Measurements from ENCODE around the gene XPNPEP2.

Gene XPNPEP2

DNA sequence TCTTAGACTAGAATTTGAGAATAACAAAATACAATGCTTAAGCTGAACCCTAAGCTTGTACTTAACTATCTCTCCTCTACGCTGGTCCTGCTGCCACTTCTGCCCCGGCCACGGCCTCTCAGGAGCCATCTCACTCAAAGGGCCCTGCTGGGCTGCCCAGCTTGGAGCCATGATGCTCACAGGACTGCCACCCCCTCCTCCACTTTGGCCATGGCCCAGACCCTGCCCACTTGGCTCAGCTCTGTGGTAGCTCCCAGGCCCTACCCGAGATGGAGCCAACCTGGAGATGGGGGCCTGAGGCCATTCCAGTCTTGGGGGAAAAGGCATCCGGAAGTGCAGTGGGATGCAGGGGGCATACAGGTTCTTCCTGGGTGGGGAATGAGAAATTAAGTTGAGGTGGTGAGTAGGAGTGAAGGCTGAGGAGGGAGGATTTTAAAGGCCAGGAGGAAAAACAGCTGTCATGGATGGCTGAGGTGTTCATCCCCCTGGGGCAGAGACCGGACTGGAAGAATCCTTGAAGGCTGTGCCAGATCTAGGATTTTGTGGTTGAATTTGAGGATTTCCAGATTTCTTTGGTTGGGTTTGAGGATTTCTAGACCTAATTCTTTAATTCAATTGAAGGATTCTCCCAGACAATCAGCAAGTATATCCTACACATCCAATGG is 41.8 kb downstream of the XPNPEP2 start:
- DNase-seq: no peak

DNA sequence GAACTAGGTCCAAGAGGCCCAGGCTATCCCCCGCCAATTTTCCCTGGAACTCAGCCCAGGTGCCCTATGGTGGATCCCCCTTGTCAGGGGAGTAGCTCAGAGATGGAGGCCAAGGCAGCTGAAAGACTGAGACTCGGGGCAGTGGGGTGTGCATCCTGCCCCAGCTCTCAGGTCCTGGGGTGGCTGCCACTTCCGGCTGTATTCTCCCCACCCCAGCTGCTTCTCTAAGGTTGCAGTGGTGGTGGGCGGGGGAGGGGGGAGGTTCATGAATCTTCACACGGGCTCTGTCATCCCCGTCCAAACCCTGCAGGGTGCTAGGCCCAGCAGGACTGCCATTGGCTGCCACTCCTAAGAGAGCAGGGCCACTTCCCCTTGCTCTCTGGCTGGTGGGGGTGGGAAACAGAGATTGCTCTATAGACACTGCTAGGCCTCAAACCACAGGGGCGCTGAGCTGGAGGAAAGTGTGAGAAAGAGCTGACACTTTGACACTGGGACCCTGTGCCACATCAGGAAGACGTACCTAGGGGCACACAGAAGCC is 42.4 kb downstream of the XPNPEP2 start:
- no peak for DNase-seq

DNA sequence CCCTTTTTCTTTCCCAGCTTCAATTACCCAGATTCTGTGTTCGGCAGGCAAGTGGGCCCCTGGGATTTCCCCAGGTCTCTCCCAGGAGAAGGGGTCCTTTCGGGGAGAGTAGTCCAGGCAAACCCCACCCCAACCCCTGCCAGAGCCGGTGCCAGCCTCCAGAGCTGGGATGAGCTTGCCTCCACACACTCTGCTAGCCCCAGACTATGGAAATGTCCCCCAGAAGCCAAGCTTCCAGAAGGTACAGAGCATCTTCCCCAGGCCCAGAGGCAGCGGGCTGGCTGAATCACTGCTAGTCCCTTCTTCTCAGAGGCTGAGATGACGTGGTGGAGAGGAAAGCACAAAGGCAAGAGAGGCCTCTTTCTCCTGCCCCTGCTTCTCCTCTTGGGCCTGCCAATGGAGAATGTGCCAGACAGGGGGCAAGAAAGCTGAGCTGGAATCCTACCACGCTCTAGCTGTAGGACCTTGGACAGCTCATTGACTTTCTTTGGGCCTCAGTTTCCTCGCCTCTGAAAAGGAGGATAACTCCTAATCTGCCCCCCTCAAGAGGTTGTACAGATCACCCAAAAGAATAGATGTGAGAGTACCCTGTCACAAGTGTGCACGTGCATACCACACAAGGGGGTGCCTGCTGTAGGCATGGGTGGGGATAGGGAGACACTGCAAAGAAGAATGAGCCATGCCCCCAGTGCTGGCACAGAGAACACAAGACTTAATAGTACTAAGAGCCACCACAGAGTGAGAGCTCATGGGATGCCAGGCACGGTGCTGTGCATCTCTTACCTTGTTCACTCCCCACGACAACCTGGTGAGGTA is 43.1 kb downstream of the XPNPEP2 start:
- DNase-seq: no peak

DNA sequence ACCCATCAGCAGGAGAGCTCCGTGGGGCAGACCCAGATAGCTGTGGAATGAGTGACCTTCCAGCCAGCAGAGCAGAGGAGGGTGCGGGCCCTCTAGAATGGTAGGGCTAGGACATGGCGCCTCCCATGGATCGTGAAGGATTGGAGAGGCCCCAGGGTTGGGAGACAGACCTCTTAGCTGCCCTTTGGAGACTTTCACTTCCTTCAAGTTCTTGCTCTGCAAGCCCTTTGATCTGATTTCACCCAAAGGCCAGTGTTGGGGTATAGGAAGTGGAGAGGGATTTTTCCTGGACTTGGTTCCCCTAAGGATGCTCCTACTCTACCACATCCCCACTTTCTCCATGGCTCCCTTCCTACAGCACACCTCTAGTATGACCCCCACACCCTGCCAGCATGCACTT is 43.9 kb downstream of the XPNPEP2 start:
- DNase-seq: no peak

DNA sequence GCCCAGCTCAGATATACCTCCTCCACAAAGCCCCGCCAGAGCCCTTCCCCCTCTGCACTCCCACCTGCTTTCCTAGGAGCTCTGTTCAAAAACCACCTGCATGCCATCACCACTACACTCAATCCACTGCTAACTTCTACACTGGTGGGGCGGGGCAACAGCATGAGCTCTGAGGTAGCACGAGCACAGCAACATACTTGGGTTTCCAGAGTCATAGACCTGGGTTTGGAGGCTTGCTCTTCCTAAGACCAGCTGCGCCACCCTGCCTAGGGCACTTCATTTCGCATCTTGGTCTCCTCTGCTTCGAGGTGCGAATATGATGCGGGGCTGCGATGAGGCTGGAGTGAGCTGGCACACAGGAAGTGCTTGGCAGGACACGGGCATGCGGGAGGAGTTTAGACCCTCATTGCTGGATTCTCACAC is 44.5 kb downstream of the XPNPEP2 start:
- no peak for DNase-seq

DNA sequence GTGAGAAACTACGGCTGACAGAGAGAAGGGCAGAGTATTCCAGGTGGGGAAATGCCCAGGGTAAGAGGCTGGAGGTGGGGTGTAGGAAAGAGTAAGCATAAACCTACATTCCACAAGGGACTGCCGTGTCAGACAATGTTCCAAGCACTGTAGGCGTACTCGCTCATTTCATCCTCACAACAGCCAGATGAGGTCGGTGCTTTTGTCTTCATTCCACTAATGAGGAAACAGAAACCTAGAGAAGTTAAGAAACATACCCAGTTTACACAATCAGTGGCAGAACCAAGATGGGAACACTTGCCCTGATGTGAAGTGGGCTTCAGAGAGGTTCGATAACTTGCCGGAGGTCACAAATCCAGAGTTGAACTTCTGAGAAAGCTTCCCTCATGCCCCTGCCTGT is 45.6 kb downstream of the XPNPEP2 start:
- DNase-seq: no peak

DNA sequence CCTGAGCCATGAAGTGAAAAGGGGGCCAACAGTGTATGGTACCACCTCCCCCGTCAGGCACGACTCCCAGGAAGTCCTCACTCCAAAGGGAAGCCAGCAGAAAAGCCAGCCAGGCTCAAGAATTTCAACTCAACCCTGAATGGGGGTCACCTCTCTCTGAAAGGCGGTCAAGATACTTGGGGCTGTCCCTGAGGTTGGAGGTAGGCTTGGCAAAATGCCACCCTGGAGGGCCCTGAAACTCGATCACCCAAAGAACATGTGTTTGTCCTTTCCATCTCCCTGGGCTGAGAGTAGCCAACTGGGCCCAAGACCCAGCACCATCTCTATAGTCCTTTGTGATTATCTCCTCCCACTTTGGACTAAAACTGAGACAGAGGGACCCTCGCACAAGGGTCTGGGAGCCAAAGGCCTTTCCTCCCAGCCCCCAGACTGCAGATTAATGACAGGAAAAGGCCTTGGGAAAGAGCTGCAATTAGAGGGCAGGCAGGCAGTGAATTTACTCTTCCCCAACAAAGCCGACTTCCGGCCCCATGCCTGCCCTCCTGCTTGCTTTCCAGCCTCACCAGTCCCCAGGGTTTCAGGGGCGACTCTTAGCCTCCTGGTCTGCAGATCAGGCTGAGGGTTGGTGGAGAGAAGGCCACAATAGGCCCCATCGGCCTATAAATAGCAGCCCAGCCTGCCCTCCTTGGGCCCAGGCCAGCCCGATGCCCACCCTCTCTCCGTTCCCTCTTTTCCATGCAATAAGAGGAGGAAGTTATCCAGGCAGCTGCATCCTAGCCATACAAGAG is 46.6 kb downstream of the XPNPEP2 start:
- DNase-seq: no peak

DNA sequence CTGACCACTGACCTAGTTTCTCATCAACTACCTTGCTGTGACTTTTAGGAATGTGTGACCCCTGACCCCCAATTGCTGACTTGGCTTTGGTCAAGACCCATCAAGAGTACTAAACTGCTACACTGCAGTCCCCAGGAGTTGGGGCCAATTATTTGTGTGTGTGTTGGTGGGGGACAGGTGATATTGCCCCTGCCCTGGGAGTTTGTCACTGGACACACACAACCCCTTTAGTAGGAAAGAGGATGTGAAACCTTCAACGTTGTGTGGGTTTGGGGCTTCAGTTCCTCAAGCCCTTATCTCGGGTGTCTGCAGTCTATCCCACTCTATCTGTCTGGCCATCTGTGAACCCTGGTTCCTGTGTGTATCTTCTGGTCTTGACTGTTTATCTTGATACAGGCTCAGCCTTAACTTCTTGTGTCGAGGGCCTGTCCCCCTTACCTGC is 47.5 kb downstream of the XPNPEP2 start:
- DNase-seq: no peak

DNA sequence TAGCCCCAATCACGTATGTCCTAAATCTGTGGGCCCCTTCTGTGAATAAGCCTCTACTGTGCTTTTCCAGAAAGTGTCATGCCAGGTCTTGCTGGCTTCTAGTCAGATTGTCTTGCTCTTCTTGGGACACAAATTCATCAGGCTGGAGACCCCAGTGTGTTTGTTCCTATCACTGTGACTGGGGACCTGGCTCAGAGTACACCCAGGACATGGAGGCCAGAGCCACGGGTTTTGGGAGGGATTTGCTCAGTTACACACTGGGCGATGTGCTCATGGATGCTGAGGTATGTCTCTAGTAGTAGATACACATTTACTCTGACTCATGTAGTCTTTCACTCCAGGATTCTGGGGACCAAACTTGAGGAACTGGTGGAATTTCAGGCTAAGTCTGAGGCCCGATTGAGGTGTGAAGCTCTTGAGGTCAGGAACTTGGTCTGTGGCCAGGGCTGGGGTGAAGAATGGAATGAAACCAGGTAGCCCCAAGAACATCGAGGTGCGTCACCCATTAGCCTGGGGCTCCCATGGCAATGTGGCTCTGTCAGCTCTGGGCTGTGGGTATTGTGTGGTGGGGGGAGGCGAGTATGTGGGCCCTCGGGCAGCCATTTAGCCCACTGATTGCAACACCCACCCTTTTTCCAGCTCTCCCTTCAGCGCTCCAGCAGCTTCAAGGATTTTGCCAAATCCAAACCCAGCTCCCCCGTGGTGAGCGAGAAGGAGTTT is 48.7 kb downstream of the XPNPEP2 start:
- DNase-seq: no peak

DNA sequence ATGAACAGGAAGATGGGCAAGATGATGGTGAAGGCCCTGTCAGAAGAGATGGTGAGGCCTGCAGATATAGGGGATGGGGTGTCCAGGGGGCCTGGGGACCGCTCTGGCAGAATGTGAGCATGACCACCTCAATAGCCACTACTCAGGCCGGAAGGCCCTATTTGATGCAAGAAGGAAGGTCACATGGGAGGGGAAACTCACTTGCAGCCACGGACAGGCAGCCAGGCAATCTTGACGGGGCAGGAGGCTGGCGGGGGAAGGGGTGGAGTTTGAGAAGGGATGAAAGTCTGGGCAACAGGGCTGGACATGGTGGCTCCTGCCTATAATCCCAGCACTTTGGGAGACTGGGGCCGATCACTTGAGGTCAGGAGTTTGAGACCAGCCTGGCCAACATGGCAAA is 49.7 kb downstream of the XPNPEP2 start:
- no peak for DNase-seq

DNA sequence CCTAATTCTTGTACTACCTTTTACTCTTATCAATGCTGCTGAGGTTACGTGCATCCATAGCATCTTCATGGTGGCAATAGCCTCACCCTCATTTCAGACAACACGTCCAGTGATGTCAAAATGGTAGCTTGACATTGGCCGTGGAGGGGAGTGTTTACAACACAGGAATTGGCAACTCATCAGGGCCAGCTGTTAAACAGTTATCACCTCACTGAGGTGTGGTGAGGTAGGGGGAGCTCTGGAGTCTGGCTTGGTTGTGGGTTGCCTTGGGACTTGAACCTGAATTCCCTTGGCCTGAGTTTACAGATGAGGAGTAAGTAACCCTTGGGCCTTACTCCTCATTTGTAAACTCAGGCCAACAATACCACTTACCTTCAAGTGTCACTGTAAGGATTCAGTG is 51.4 kb downstream of the XPNPEP2 start:
- no peak for DNase-seq

DNA sequence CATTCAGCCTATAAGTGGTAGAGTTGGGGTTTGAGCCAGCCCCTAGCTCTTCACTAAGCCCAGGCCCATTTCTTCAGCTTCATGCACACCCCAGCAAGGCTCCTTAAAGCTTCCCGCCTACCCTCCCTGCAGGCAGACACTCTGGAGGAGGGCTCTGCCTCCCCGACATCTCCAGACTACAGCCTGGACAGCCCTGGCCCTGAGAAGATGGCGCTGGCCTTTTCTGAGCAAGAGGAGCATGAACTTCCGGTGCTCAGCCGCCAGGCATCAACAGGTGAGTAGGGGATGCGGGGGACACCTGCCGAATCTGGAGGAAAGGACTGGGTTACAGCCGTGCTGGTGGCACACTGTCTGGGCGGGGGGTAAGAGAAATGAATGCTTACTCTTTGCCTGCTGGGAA is 52.0 kb downstream of the XPNPEP2 start:
- no peak for DNase-seq

DNA sequence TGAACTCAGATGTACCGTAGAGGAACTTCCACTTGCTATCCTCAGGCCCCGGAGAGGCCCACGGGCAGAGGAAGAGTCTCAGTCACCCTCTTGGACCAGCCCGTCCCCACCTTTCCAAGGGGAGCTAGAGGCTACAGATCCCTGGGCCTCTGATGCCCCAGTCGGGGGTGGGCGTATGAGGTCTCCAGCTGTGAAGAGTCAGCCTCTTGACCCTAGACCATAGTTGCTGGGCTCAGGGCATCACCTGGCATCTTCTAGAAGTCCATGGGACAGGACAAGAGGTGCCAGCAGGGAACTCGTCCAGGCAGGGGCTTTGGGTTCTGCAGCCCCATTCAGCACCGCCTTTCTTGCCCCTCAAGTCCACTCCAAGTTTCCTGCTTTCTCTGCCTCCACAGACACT is 52.6 kb downstream of the XPNPEP2 start:
- DNase-seq: no peak

DNA sequence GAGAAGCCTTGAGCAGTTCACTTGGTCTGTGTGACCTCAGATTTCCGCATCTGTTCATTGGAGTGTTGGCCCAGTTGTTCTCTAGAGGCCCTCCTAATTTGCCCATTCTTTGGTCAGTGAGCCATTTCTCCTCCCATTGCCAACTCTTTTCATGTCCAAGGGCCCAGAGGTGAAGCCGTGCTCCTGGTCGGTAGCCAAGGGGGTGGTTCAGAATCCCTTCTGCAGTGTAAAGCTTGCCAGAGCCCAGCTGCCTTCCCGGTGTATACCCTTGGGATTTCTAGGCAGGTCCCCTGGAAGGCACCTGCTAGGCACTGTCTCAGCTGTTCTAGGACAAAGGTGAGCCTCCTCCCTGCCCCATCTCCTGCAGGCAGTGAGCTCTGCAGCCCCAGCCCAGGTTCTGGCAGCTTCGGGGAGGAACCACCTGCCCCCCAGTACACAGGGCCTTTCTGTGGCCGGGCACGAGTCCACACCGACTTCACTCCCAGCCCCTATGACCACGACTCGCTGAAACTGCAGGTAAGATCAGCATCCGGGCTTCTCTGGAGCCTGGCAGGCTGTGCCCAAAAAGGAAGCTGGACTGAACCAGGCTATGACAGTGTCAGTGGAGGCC is 53.3 kb downstream of the XPNPEP2 start:
- DNase-seq: peak; percentile 2 to 44

DNA sequence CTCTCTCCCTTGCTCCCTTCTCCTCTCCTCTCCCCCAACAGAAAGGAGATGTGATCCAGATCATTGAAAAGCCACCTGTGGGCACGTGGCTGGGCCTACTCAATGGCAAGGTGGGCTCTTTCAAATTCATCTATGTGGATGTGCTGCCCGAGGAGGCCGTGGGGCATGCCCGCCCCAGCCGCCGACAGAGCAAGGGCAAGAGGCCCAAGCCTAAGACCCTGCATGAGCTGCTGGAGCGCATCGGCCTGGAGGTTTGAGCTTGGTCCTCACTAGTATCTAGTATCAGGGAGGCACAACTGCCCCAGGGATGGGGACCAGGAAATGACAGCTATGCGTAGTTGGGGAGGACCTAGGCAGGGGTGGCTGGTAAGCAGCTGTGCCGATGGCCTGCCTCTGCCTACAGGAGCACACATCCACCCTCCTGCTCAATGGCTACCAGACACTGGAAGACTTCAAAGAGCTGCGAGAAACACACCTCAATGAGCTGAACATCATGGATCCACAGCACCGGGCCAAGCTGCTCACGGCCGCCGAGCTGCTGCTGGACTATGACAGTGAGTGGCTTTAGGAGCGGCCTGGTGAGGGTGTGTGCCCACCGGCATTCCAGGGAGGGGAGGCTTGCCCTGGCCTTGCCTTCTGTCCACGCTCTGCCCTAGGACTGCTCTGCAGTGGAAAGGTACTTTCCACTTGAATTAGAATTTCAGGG is 54.0 kb downstream of the XPNPEP2 start:
- DNase-seq: no peak

DNA sequence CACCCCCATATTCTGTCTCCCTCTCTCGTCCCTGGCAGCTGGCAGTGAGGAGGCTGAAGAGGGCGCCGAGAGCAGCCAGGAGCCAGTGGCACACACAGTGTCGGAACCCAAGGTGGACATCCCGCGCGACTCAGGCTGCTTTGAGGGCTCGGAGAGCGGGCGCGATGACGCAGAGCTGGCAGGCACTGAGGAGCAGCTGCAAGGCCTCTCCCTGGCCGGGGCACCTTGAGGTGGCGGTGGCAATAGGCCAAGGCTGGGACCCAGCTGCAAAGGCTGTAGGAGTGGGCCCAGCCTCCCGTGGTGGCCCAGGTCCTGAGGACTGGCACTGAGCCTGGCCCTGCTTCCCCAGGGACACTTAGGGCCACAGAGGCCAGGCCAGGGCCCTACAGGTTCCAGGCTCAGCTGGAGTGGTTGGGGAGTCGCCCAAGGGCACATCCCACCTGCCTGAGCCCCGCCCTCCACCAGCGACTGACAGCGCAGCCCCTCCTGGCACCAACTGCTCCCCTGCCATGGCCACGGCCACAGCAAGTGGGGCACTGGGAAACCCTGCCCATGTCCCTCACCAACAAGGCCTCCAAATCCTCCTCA is 54.9 kb downstream of the XPNPEP2 start:
- DNase-seq: no peak

DNA sequence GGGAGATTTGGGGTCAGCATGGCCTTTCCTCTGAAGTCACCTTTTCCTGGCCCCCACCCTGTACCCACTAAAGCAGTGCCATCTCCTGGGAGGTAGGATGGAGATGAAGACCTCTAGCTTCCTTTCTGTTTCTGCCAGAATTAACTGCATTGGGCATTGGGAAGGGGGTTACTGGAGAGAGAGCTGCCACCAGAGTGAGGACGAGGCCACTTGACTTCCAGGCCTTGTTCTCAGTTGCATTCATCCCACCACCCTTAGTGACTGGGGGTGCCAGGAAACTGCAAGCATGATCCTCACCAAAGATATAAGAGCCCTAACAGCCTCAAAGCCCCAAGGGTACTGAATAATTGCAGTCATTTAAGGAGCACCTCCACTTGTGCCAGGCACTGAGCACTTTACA is 56.8 kb downstream of the XPNPEP2 start:
- DNase-seq: no peak

DNA sequence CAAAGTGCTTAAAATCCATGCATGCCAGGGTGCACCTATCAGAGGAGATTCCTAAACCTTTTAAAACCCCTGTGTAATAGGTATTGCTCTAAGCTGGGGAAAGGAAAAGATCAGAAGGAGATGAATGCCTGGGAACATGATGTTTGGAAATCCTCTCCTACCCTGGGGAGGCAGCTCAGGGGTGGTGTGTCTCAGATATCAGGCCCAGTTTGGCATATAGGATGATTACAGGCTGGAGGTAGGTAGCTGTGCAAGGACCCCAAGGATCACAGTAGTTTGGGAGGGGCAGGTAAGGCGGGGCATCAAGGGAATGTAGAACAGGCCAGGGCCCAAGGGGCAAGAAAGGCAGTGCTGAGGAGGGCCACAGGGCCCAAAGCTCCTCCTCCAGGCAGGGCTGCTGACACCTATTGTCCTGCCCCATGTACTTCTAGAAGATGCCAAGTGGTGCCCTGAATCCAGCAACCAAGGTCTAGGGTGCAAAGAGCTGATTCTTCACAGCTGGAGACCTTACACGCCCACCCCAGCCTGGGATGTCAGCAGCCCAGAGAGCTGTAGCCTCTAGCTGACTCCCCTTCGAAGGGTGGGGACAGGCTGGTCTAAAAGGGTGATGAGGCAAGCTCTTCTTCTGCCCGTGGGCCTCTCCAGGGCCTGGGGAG is 58.6 kb downstream of the XPNPEP2 start:
- DNase-seq: no peak

DNA sequence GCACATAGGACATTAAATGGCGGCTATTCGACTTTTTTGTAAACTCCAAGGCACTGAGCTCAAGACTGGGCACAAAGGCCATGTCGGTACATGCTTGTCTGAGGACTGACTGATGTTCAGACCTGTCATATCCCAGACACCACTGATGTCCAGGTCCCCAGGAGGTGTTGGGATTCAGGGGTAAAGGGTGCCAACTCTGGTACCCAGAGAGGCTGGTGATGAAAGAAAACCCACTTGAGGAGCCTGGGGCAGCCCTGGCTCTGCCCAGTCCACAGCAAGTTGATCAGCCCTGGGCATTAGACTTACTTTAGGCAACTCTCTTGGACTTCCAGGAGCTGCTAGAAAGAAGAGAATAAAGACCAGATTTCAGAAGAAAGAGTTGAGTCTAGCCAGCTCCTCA is 59.7 kb downstream of the XPNPEP2 start:
- DNase-seq: no peak

DNA sequence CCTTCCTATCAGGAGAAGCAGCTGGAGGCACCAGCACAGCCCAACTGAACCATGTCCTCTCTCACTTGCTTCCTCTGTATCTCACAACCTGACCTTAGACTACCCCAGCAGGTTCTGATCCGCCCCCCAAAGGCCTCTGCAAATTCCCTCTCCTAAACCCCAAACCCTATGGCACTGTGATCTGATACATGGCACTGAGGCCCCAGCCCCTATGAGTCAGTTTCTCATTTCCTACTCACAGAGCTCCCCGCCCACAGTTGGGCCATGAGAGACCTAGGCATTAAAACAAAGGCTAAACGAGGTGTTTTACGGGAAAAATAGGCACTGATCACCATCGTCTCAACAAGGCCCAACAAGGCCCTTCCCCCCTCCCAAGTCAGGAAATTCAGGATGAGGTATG is 60.1 kb downstream of the XPNPEP2 start:
- DNase-seq: no peak

DNA sequence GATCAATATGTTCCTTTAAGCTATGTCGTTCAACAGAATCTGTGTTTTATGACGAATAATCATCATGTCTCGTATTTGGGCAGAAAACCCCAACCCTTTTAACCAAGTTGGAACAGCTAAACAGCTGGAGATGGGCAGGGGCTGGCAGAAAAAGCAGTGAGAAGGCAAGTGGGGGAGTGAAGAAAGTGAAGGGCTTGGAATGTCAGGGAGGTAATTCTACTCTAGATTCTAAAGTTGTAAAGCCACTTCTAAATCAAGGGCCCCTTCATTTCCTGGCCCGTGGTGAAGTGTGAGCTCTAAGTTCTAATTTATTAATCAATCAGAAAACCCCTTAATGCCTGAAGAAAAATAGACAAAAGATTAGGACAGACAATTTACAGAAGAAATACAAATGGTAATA is 61.4 kb downstream of the XPNPEP2 start:
- DNase-seq: no peak

All from NCI-H526 (cell line).